RWPE1 (cell line): Measurements from ENCODE around the gene PGAP3.
"Not testable (repeated sequence)": the region's sequence is repeated elsewhere in the genome, so short reads cannot be mapped to it uniquely, and the experiment has no call there.

Source experiments
- CTCF ChIA-PET: fragments of 350-600 bp; sonication (Branson Sonifier 250); formaldehyde crosslinking; extraction: SDS; loops from one replicate; lab custom pipeline; 2021; lab: Yijun Ruan, JAX
- POLR2A ChIA-PET: fragments of 400-600 bp; formaldehyde crosslinking; extraction: SDS; loops from one replicate; lab custom pipeline; 2020; ENCODE audit warnings: antibody characterized with exemption; ENCODE audit not compliant: low non-redundant PET; lab: Yijun Ruan, JAX
- DNase-seq: peaks from one replicate; pipeline ENCODE4 v3.0.0; 2012; ENCODE audit warnings: low spot score
- H3K27ac ChIP-seq: fragments of 450-650 bp; 2 replicates; pipeline ENCODE4 v1.5.1; 2017
- TF ChIP-seq, protein P1 (sequence below): fragments of 450-650 bp; conservative IDR thresholded peaks from 2 replicates; pipeline ENCODE4 v1.5.1; 2017; ENCODE audit warnings: low read depth, mild to moderate bottlenecking

Gene PGAP3

DNA sequence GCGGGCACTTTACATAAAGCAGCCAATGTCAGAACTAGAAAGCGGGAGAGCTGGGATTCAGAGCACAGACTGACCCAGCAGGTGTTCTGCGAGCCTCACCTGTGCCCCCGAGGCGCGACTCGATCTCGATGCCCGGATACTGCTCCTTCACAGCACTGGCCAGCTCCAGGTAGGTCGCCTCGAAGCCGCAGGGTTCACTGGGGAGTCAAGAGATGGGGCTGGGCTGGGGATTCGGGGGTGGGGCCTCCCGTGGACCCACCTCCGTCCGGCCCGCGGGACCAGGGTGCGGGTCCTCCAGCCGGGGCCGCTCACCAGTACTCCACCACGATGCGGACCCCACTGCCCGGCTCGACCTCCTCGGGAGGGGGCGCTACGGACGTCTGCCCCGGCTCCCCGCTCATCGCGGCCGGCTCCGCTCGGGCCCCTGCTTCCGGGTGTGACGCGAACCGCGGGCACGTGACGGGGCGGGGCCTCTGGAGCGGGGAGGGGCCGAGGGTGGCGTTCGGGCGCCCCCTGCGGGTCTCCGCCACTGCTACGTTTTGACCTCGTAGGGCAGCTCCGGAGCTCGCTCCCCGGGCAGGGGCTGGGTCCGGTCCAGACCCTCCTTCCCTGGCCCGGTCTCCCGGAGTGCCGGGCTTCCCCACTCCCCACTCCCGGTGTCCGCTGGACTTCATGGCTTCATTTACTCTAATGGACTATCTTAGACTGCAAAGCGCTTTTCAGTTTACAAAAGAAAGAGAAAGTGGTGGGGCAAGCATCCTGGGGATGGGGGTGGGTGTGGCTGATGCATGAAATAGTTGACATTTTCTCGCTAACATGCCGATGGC, 42.5 kb upstream of the PGAP3 start, which contains the start of gene MIEN1:
Gene MIEN1 (minus strand): TSS at position 438 of the 827 bp plus-strand sequence. CDS start 37 bp downstream, at position 401.
- peak within 1 kb of the TSS; percentile 74 for H3K27ac ChIP-seq
- DNase-seq, result peak; percentile 94
- TF ChIP-seq, protein P1, sequence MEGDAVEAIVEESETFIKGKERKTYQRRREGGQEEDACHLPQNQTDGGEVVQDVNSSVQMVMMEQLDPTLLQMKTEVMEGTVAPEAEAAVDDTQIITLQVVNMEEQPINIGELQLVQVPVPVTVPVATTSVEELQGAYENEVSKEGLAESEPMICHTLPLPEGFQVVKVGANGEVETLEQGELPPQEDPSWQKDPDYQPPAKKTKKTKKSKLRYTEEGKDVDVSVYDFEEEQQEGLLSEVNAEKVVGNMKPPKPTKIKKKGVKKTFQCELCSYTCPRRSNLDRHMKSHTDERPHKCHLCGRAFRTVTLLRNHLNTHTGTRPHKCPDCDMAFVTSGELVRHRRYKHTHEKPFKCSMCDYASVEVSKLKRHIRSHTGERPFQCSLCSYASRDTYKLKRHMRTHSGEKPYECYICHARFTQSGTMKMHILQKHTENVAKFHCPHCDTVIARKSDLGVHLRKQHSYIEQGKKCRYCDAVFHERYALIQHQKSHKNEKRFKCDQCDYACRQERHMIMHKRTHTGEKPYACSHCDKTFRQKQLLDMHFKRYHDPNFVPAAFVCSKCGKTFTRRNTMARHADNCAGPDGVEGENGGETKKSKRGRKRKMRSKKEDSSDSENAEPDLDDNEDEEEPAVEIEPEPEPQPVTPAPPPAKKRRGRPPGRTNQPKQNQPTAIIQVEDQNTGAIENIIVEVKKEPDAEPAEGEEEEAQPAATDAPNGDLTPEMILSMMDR, result peak; percentile 91
- POLR2A ChIA-PET, result interaction anchor here (0.7 to 1.4 kb wide), 4 partner anchors 9 to 166 kb away, joined by 3 to 7 read pairs (median 6); partner anchors contain the start of gene ERBB2
- CTCF ChIA-PET, result interaction anchor here (0.5 to 1.9 kb wide), 15 partner anchors 9 to 124 kb away, joined by 3 to 11 read pairs (median 4); partner anchors contain the start of genes ERBB2 and PNMT

DNA sequence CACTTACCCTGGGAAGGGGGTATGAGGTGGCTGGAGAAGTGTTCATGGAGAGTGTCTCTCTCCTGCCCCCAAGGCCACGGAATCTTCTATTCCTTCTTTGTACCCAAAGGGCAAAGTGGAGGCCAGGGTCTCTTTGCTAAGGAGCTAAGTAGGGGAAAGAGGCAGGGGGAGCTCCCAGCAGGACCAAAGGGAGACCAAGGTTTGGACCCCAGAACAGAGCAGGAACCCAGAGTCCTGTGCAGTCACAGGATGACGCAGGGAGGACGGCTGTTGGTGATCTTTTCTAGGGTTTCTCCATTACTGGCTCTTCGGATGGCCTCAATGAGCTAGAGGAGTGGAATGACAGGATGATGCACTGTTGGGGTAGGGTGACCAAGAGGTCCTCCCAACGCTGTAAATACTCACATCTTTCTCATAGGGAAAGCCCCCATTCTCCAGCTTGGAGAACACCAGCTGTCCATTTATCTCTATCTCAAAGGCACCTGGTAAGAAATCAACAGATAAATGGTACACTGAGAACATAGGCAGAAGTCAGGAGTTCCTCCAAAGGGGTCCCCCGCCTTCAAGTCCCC, 41.5 kb upstream of the PGAP3 start:
- peak overlapping the region; percentile 74; the same call in 1 of the 2 replicates for H3K27ac ChIP-seq
- DNase-seq, result no peak
- ChIA-PET CTCF (interaction anchor here (0.6 to 1.9 kb wide), 12 partner anchors 10 to 123 kb away, joined by 3 to 11 read pairs (median 4); partner anchors contain the start of genes ERBB2 and PNMT), POLR2A (interaction anchor here (0.7 to 1.4 kb wide), 3 partner anchors 10 to 167 kb away, joined by 3 to 7 read pairs (median 6); no protein-coding TSS in a partner anchor)
- TF ChIP-seq, protein P1, result no peak

DNA sequence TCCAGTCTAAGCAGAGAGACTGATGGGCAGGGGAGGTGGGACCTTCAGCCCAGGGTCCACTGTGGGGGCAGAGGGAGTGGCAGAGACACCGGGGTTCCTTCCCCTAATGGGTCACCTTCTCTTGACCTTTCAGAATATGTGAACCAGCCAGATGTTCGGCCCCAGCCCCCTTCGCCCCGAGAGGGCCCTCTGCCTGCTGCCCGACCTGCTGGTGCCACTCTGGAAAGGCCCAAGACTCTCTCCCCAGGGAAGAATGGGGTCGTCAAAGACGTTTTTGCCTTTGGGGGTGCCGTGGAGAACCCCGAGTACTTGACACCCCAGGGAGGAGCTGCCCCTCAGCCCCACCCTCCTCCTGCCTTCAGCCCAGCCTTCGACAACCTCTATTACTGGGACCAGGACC, 39.7 kb upstream of the PGAP3 start:
- DNase-seq, result no peak
- ChIA-PET CTCF (no interaction called here), POLR2A (no interaction called here)
- TF ChIP-seq, protein P1, result no peak
- peak overlapping the region; percentile 12; the same call in 1 of the 2 replicates for H3K27ac ChIP-seq

DNA sequence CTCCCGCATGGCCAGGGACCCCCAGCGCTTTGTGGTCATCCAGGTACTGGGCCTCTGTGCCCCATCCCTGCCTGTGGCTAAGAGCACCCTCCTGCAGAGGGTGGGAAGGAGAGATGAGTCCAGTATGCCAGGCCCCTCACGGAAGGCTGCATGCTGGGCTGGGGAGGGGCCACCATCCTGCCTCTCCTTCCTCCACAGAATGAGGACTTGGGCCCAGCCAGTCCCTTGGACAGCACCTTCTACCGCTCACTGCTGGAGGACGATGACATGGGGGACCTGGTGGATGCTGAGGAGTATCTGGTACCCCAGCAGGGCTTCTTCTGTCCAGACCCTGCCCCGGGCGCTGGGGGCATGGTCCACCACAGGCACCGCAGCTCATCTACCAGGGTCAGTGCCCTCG, 38.8 kb upstream of the PGAP3 start:
- no peak for DNase-seq
- H3K27ac ChIP-seq, result peak overlapping the region; percentile 6; the same call in 1 of the 2 replicates
- POLR2A ChIA-PET, result no interaction called here
- TF ChIP-seq, protein P1, result no peak
- CTCF ChIA-PET, result no interaction called here

DNA sequence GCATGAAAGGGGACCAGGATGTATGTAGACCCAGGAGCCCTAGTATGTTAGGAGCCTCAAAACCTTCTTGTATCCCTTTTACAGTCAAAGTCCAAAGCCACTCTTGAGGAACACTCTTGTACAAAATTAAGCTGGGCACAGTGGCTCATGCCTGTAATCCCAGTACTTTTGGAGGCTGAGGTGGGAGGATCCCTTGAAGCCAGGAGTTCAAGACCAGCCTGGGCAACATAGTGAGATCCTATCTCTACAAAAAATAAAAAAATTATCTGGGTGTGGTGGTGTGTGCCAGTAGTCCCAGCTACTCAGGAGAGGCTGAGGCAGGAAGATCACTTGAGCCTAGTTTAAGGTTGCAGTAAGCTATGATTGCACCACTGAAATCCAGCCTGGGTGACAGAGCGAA, 38.1 kb upstream of the PGAP3 start:
- CTCF ChIA-PET, POLR2A ChIA-PET, DNase-seq: not testable (repeated sequence)
- H3K27ac ChIP-seq, result peak overlapping the region; percentile 23

DNA sequence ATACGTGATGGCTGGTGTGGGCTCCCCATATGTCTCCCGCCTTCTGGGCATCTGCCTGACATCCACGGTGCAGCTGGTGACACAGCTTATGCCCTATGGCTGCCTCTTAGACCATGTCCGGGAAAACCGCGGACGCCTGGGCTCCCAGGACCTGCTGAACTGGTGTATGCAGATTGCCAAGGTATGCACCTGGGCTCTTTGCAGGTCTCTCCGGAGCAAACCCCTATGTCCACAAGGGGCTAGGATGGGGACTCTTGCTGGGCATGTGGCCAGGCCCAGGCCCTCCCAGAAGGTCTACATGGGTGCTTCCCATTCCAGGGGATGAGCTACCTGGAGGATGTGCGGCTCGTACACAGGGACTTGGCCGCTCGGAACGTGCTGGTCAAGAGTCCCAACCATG, 36.9 kb upstream of the PGAP3 start:
- no peak overlapping the region for H3K27ac ChIP-seq
- no peak for DNase-seq
- TF ChIP-seq, protein P1, result no peak
- CTCF ChIA-PET, result no interaction called here
- POLR2A ChIA-PET, result no interaction called here
